Esophagus squamous epithelium (tissue), 4 donors: ENCODE measurements around the gene ZNF613.

ENCODE experiments used
- CTCF ChIP-seq, 6 experiments: fragments of 450-650 bp in 4 of 6; fragments of 200-600 bp in 2 of 6; sonication (generic) in 2 of 6; IDR thresholded peaks; one replicate each; pipeline ENCODE4 v1.5.1; 2016 to 2019; ENCODE audit warnings: antibody characterized with exemption in 6 of 6, mild to moderate bottlenecking in 4 of 6, moderate library complexity in 4 of 6
- POLR2A ChIP-seq, 4 donors: fragments of 450-650 bp; IDR thresholded peaks; one replicate each; pipeline ENCODE4 v1.6.1; 2017; ENCODE audit warnings: antibody characterized with exemption in 4 of 4, mild to moderate bottlenecking in 4 of 4, moderate library complexity in 3 of 4

GRCh38 chr19:51938936-51939335 lies 11.7 kb downstream of the ZNF613 start:
- TF ChIP-seq CTCF (IDR thresholded peaks at IDR 0.05) (no peak), POLR2A (IDR thresholded peaks at IDR 0.05) (no peak)
